HG03521 (cell line): ENCODE measurements around the gene SLC4A11.

ENCODE experiments used
- ATAC-seq: cut with Tn5 transposase; IDR thresholded peaks from one replicate; pipeline ENCODE4 v1.9.1; 2021; ENCODE audit warnings: mild to moderate bottlenecking, moderate library complexity; ENCODE audit not compliant: unreplicated experiment

The SLC4A11 gene

DNA sequence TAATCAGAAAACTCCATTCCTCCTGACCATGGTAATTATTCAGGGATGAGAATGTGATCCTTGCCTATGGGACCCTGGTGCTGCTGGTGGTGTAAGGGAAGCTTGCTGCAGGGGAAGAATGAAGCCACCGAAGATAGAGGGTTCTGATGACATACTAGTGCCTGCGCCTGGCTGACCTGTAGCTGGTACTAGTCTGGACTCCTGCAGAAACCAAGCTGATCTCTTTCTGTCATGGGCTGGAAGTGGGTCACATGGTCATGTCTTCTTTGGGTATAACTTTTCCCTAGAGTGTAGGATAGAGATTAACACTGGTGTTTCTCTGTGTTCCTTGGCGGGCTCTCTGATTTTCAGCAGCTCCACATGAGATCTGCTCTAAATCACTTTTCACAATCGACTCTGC, 8.6 kb upstream of the SLC4A11 start:
- ATAC-seq: no peak

DNA sequence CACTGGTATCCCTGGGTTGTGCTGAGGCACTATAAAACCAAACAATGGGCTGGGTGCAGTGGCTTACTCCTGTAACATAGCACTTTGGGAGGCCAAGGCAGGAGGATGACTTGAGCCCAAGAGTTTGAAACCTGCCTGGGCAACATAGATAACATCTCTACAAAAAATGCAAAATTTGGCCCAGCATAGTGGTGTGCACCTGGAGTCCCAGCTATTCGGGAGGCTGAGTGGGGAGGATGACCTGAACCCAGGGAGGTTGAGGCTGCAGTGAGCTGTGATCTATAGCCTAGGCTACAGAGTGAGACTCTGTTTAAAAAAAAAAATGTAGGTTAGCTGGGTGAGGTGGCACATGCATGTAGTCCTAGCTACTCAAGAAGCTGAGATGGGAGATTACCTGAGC, 7.7 kb upstream of the SLC4A11 start:
- no peak for ATAC-seq

DNA sequence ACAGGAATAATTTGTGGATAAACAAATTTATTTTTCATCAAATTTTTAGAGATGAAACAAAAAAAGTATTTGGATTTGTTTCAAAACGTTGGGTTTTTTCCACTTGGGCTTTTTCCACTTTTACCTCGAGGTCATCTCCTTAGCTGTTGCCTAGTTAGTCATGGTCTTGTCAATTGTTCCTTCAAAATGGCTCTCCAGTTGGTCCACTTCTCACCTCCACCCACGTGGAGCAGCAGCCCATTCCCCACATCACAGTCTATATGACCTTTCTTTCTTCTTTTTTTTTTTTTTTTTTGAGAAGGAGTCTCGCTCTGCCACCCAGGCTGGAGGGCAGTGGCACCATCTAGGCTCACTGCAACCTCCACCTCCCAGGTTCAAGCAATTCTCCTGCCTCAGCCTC, 6.7 kb upstream of the SLC4A11 start:
- ATAC-seq: no peak

DNA sequence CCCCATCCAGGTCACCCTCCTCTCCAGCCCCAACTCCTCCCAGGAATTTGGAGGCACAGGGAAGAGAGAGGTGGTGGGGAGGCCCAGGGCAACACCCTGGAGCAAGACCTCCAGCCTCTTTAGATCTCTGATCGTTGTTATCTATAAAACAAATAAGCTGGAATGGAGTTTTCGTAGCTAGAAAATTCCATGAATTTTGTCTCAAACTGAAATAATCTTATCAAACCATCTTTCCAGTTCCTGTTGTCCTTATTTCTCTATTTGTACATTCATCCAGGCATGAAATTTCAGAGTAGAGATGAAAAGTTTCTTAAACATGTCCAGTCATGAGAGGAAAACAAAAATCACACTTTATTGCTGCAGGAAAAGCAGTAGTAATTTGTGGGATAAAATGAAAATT, 6.2 kb upstream of the SLC4A11 start:
- no peak for ATAC-seq

DNA sequence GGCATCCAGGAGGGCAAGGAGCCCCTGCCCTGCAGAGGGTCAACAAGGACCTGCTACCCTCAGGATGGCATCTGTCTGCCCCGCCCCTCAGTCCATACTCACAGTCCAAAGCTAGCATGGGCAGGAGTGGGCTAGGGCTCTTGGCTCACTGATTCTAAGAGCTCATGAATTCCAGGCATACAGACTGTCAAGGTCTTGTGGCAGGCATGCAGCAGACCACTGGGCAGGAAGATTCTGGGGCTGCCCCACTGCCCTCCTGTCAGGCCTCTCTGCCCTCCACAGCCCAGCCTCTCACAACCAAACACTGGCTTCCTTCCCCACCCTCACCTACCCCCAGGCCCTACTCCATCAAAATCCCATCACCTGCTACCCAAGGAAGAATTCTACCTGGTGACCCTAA, 5.6 kb upstream of the SLC4A11 start:
- ATAC-seq: no peak

DNA sequence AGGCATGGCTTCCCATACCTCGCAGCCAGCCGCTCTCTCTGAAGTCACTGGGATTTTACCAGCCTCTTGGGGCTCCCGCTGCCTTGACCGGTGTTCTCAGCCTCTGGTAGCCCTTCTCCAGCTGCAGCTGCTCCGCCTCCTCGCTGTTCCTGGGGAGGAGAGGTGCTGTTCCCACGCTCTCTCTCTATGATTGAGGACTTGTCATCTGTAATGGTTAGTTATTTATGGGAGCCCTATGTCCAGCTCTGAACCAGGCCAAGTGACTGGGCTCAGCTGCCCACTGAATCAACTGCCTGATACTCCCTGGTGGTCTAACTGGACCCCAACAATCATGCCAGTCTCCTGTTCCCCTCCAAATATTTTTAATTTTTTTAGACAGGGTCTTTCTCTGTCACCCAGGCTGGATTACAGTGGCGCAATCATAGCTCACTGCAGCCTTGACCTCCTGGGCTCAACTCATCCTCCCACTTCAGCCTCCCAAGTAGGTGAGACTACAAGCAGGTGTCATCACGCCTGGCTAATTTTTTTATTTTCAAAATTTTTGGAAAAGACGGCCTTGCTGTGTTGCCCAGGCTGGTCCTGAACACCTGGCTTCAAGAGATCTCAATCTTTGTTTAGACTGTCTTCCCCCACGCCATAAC, 4.8 kb upstream of the SLC4A11 start:
- no peak for ATAC-seq

DNA sequence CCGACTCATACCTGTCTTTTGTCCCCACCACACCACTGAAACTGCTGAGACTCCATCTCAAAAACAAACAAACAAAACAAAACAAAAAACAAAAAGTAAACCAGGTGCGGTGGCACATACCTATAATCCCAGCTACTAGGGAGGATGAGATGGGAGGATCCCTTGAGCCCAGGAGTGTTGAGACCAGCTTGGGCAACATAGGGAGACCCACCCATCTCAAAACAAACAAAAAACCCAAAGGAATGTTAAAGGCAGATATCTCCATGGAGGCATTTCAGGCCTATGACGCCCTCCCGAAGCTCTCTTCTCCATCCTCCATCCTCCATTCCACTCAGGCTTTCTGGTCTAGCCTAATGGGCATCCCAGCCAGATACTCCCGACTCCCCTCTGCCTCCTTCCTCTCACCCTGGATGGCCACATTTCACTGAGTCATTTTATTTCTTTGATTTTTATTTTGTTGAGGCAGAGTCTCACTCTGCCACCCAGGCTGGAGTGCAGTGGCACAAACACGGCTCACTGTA, 3.2 kb upstream of the SLC4A11 start:
- no peak for ATAC-seq

DNA sequence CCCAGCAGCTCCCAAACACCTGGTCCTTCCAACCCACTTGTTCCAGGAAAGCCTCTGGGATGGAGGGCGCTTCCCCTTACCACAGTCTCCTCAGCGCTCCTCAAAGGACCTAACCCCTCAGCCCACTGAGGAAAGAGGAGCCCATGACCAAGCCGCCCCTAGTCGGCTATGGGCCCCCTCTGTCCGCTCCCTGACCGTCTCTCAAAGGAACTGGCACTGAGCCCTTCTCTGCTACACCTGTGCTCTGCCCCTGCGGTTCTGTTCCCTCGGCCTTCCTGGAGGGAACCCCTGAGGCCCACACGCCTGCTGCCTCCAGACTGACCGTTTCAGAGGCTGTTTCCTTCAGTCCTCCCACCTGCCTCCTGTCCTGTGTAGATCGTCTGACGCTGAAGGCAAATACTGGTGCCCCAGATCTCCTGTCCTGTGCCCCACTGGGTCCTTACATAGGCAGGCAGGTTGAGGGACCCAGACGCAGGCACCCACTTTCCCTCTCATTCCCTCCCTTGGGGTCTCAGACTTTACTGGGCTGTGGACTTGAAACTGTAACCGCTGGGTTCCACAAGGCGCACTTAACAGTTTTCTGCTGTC, 1.9 kb upstream of the SLC4A11 start:
- ATAC-seq: no peak

DNA sequence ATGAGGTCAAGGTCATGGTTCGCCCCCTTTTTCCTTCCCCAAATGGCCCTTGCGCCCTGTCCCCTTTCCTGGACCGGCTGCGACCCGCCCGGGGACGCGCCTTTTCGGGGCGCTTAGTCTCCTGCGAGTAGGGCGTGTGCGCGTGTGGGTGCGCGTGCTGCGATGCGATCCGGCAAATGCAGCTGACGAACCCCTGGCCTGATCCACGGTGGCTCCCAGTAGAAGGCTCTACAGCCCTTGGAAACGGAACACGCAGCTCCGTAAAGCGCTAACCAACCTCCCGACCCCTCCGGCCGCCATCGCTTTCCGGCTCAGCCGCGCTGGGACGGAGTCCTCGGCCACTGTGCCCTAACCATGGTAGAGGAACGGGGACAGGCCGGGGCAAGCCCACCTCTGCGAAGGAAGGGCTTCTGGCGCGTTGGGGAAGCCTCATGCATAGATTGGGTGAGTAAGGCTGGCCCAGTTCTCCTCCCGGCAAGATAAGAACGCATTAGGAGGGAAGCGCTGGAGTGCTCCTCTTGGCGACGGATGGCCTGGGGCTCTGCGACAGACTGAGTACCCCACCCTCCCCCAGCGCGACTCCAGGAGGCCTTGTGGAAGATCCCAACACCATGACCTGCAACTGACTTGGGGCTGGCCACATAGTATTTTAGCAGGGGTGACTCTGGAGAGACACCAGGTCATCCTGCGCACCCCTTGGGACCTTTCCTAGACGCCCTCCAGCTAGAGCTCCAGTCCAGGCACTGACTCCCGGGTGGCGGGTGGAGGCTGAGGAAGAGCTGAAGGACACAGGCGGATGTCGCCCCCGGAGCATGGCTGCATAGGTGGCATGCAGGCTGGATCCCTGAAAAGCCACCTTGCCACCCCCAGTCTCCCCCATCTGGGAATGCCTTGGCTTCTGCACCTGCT, 1.1 kb upstream of the SLC4A11 start:
- ATAC-seq: no peak

DNA sequence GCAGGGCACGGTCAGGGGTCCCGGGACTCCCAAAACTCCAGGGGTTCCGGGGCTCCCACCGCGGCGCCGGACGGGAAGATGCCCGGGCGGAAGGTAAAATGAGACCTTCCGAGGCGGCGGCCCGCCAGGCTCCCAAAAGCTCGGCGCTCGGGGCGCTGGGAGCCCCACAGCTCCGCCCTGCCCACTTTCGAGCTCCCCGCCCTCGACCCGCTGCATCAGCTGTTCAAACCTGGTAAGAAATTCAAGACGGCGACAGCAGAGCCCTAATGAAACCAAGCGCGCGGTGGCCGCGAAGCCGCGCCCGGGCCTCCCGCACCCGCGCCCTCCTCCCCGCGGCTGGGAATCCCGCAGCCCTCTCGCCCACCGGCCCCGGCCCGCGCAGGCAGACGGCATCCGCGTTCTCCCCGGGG, 369 bp downstream of the SLC4A11 start:
- ATAC-seq: no peak

DNA sequence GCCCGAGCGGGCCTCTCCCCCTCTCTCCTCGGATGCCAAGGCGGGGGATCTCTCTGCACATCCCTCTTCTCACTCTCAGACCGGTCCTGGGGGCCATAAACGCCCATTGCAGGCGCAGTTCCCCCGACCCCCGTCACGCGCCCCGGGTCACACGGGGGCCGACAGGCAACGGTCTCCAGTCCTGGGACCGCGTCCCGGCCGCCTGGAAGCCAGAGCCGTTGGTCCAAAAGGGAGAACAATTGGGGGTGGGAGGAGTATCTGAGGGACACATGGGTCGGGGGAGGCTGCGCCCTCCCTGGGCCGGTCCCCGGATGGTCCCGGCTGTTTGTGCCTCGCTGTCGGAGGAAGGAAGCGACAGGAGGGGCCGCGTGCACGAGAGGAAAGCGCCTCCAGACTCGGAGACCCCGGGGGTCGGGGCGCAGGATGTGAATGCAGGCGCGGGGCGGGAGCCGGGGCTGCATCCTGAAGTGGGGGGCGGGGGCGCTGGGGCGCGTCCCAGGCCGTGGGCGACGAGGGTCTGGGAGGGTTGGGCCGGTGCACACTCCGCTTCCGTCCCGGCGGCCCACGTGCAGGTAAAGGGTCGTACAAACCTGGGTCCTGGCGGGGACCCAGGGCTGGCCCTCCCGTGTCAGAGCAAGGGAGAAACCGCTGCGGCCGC, 903 bp downstream of the SLC4A11 start:
- ATAC-seq: no peak

DNA sequence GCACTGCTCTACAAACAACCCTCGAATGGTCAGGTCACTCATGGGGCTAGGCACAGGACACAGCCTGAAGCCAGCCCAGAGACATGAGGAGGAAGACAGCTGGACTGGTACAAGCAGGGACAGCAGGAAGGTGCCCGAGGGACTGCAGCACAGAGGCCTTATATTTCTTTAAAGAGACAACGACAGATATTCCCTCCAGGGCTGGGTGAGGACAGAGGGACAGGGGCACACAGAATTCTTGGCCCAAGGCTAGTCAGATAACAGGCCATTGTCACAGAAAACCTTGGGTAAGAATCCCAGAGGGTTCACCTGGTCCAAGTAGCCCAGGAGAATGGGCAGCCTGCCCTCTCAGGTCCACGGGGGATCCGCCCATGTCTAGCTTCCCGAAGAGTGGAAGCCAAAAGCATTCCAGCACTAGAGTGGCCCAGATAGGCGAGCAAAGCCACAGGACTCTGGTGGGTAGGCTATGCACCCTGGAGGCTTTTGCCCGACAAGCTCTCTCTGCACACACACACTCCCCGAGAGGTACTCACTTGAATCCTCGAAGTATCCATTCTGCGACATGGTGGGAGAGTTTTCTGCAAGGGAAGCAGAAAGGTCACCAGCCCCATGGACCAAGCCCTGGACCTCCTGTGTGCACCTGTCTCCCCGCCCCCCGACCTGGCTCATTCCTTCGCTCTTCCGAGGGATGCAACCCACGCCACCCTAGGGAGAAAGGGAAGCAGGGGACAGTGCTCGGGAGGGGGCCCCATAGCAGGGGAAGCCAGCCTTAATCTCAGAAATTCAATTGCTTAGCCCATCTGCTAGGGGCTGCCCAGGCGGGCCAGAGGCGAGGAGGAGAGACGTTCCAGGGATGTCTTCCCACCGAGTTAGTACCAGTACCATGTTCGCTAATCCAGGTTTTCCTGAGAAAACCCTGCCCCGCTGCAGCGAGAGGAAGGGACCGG, 1.7 kb downstream of the SLC4A11 start:
- ATAC-seq: no peak

DNA sequence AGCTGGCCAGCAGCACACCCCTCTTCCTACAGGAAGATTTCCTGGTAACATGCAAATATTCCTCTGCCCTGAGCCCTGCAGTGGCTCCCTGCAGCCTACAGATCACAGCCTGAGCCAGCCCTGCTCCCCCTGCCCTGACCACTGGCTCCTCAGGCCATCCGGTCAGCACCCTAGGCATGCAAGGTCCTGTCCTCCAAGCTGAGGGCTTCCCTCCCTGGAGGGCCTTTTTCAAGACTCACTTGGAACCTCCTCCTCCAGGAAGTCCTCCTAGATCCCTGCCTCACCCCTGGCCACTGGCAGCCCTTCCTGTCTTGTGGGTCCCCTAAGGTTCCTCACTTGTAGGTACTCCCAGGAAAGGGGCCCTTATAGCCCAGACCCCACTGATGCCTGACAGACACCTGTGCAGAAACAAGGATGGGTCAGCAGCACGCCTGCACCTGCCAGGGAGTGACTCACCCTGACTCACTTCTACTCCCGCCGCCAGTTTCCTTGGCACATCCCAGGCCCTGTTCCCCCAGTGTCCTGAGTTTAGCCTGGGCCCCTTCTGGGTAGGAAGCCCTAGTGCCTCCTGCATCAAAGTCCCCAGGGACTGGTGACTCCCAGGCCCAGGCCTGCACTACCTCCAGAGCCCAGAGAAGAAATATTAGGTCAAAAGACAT, 3.2 kb downstream of the SLC4A11 start:
- ATAC-seq: no peak

DNA sequence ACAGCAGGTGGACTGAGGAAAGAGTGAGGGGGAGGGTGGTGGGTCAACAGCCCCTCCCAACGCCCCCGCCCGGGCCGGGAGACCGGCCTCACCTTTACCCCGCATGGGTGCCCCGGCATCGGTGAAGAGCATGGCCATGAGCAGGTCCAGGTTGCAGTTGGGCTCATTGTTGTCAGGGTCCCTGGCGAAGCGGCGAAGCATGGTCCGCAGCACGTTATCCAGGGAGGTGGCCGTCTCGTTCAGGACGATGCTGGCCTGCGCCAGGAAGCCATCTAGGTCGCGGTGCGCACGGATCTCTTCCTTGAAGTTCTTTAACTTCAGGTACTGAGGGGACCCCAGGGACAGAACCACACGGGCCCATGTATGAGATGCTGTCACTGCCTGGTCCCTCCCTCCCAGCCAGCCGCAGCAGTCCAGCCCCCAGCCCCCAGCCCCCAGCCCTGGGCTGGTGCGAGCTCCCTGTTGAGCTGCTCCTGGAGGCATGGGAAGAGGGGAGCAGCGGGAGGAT, 4.9 kb downstream of the SLC4A11 start:
- ATAC-seq: no peak

DNA sequence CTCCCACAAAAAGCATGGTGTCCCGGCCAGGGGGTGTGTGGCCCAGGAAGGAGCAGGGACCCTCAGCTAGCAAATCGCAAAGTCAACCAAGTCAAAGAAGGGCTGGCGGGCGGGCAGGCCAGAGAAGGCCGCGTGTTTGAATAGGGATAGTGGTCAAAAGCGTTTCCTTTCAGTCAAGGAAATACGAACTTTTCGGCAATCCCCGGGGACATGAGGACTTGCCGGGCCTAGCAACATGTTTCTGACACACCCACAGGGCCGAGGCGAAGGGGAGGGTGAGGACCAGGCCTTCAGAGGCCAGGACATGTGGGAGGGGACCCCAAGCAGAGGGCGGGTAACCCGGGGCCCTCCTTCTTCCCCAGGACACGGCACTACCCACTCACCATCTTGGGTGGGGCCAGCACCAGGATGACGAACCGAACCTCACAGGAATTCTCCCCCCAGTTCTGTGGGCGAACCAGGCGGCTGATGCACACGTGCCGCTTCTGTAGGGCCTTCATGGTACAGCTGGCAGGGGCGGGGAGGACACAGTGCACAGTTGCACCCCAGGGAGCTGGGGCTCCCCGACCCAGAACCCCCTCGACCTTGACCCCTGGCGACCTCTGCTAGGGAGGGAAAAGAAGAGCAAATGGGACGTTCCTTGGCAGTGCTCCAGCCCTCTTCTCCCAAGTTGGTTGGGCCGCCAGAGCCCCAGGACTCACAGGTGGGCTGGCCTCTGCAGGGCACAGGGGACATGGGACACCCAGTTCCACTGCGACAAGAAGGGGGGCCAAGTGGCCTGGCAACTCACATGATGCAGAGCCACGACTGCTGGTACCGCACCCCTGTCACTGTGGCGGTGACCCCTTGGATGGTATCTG, 5.6 kb downstream of the SLC4A11 start:
- no peak for ATAC-seq

DNA sequence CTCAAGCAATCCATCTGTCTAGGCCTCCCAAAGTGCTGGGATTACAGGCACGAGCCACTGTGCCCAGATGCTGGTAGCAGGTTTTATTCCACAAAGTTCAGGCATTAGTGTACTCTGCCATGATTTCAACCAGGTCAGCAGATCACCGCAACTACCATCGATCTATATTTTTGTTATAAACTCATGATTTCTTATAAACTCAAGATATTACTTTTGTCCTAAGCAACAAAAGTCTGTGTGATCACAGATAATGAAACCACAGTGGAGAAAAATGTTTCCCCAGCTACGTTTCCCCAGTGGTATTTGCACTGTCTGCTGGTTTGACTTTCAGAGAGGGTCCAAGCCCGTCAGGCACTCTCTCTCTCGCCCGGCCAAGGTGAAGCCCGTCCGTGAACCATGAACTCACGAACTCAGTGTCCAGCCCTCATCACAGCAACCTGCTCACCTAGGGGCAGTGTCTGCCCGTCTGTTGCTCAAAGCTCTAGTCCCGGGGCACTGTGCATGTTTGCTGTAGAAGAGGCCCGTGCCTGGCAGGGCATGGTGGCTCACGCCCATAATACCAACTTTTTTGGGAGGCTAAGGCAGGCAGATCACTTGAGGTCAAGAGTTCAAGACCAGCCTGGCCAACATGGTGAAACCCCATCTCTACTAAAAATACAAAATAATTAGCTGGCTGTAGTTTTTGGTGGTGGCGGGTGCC, 7.0 kb downstream of the SLC4A11 start:
- ATAC-seq: no peak

DNA sequence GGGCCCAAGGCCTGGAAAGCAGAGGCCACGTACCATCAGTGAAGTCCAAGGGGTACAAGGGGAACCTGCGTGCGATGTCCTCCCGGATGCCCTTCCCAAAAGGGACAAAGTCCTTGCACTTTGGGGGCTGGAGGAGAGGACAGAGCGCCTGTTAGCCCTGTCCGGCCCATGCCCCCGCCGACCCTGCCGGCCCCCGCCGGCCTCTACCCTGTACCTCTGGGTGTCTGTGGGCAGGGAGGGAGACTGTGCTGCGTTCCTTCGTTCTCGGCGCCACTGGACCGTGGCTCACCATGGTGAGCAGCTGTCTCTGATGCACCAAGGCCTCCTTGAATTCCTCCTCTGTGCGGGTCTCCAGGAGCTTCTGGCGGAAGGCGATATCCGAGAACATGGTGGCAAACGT, 7.9 kb downstream of the SLC4A11 start:
- ATAC-seq: no peak

DNA sequence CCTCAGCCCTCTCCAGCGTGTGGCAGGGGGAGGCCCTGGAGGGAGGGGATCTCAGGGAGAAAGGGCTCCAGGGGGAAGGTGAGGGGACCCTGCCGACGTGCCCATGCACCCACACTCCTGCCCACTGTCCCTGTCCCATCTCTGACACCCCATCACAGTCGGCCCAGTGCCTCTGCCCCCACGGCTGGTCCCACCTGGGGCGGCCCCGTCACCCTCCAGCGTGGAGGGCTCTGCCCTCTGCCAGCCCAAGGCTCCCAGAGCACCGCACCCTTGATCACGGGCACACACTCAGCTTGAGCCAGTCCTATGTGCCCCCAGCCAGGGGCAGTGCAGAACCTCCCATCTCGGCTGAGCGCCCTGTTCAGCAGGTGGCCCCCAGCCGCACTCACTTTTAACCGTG, 9.2 kb downstream of the SLC4A11 start:
- no peak for ATAC-seq
